ENCODE results near the gene ANKRD28. TPM values are rescaled to one million over a fixed set of nuclear protein-coding genes. Genes with fewer than 3 reads are reported as not detected.
A peak's percentile ranks its signal among the peaks of the same experiment; 100 is the strongest.
"Not testable (repeated sequence)": the region's sequence is repeated elsewhere in the genome, so short reads cannot be mapped to it uniquely, and the experiment has no call there.

ANKRD28 gene
- total and polyA plus RNA-seq, 3 experiments from 2014 or later, result 11.2 to 41.5 (median 40.2) TPM

GRCh38 chr3:15628967-15629366 is 168.8 kb downstream of the ANKRD28 start:
- Mint-ChIP-seq H3K4me3 (no peak overlapping the region), H3K4me1 (peaks cover 26 to 45% (median 38%) of the 10 kb centered on the region in 3 donors), H3K27me3 (no peaks in the 10 kb centered on the region), H3K27ac (no peak overlapping the region), H3K9me3 (peaks cover 0 to 2% (median 0%) of the 10 kb centered on the region in 5 donors), H3K36me3 (peaks cover 2 to 14% (median 6%) of the 10 kb centered on the region in 3 donors)
- ChIA-PET CTCF (interaction anchor here (2.4 kb wide), 1 partner anchor 38 kb away, joined by 13 read pairs; no protein-coding TSS in a partner anchor), POLR2A (no interaction called here)
- no peak for DNase-seq
- Histone ChIP-seq H3K9me3 (ENCODE audit: low read length) (no peaks in the 10 kb centered on the region), H3K27me3 (ENCODE audit: insufficient read depth, low read length, poor library complexity, severe bottlenecking) (no peaks in the 10 kb centered on the region), H3K4me3 (ENCODE audit: low read length) (no peak overlapping the region), H3K4me1 (ENCODE audit: insufficient read depth, low read length) (peaks cover 22% of the 10 kb centered on the region), H3K27ac (ENCODE audit: low read depth, low read length) (no peak overlapping the region), H3K36me3 (ENCODE audit: insufficient read depth, low read length) (no peaks in the 10 kb centered on the region)

GRCh38 chr3:15623535-15624440 is 174.0 kb downstream of the ANKRD28 start:
- Mint-ChIP-seq H3K36me3 (peaks cover 26 to 48% (median 46%) of the 10 kb centered on the region in 3 donors), H3K4me1 (peaks cover 22 to 42% (median 33%) of the 10 kb centered on the region in 3 donors), H3K27me3 (no peaks in the 10 kb centered on the region), H3K27ac (peak overlapping the region; percentile 74 to 93 (median 88)), H3K9me3 (peaks cover 27 to 32% (median 32%) of the 10 kb centered on the region in 5 donors), H3K4me3 (peak overlapping the region; percentile 74 to 89 (median 81))
- H3K36me3 ChIP-seq (ENCODE audit: insufficient read depth, low read length), result no peaks in the 10 kb centered on the region
- ChIA-PET POLR2A (interaction anchor here (1.2 kb wide), 1 partner anchor 22 kb away, joined by 3 read pairs; the partner anchor contains the start of genes BTD and HACL1), CTCF (no interaction called here)
- peak in 1 of 5 donors; percentile 38 for DNase-seq
- peak overlapping the region; percentile 46 for H3K4me3 ChIP-seq (ENCODE audit: low read length)
- no peaks in the 10 kb centered on the region for H3K9me3 ChIP-seq (ENCODE audit: low read length)
- H3K4me1 ChIP-seq (ENCODE audit: insufficient read depth, low read length), result peaks cover 21% of the 10 kb centered on the region
- H3K27ac ChIP-seq (ENCODE audit: low read depth, low read length), result peak overlapping the region; percentile 28
- no peaks in the 10 kb centered on the region for H3K27me3 ChIP-seq (ENCODE audit: insufficient read depth, low read length, poor library complexity, severe bottlenecking)

- H3K4me3 ChIP-seq (ENCODE audit: low read length); H3K27me3 Mint-ChIP-seq; H3K27ac ChIP-seq (ENCODE audit: low read depth, low read length); H3K27me3 ChIP-seq (ENCODE audit: insufficient read depth, low read length, poor library complexity, severe bottlenecking); DNase-seq; POLR2A ChIA-PET; H3K9me3 ChIP-seq (ENCODE audit: low read length); H3K36me3 ChIP-seq (ENCODE audit: insufficient read depth, low read length): not testable (repeated sequence)
- peak overlapping the region in 1 of 8 donors; percentile 10 for H3K27ac Mint-ChIP-seq
- peaks cover 19 to 34% (median 32%) of the 10 kb centered on the region in 3 donors for H3K4me1 Mint-ChIP-seq
- H3K36me3 Mint-ChIP-seq, result peaks cover 31 to 50% (median 40%) of the 10 kb centered on the region in 3 donors
- H3K9me3 Mint-ChIP-seq, result peaks cover 28 to 32% (median 32%) of the 10 kb centered on the region in 5 donors
- H3K4me3 Mint-ChIP-seq, result peak overlapping the region in 1 of 7 donors; percentile 28
- peaks cover 16% of the 10 kb centered on the region for H3K4me1 ChIP-seq (ENCODE audit: insufficient read depth, low read length)
- CTCF ChIA-PET, result interaction anchor here (0.8 kb wide), 1 partner anchor 11 kb away, joined by 3 read pairs; no protein-coding TSS in a partner anchor
Measured at GRCh38 chr3:15619659-15620464, 177.9 kb downstream of the ANKRD28 start.

Other genes starting within 250 kb of the ANKRD28 start
- 10 to 100 TPM; 34.6 to 37.7 TPM for gene HACL1, start 196.4 kb downstream of the ANKRD28 start, total RNA-seq
- gene HACL1, start 196.4 kb downstream of the ANKRD28 start, polyA plus RNA-seq, result 35.0 TPM
- 1 to 10 TPM; 5.5 to 6.0 TPM for gene BTD, start 196.2 kb downstream of the ANKRD28 start, total RNA-seq
- gene BTD, start 196.2 kb downstream of the ANKRD28 start, polyA plus RNA-seq, result 20.7 TPM